ENCODE data around the gene SP140L. TPM values are rescaled to one million over a fixed set of nuclear protein-coding genes. Genes with fewer than 3 reads are reported as not detected.

The SP140L gene
- total and polyA plus RNA-seq, 2 of the 8 experiments (the other 6 are each of a cell fraction or from before 2014, with no cell fraction given), result 0.36 to 1.5 TPM

GRCh38 chr2:230307485-230307884 lies 19.5 kb upstream of the SP140L start (continued):
- no peak for TF ChIP-seq TEAD4 (IDR thresholded peaks at IDR 0.05; ENCODE audit: low read depth, low read length)
- no peak for TF ChIP-seq RNF2 (IDR thresholded peaks at IDR 0.05; ENCODE audit: borderline replicate concordance, low read depth, low read length, missing control alignments, poor library complexity, severe bottlenecking)
- TF ChIP-seq CHD2 (IDR thresholded peaks at IDR 0.05; ENCODE audit: low read length), result no peak
- no peak for TF ChIP-seq EZH2 (IDR thresholded peaks at IDR 0.05; ENCODE audit: low read depth, low read length, severe bottlenecking)
- TF ChIP-seq TAF1 (IDR thresholded peaks at IDR 0.05; ENCODE audit: low read depth, low read length), result no peak

All from H1 (cell line).